HL-60 (cell line): ENCODE results near the gene DARS1.

Experiments used
- DNase-seq, 2 experiments: peaks; one replicate each; pipeline ENCODE4 v3.0.0-alpha.2; 2010 to 2020; ENCODE audit warnings: low read depth in 1 of 2, low spot score in 1 of 2
- H3K27ac ChIP-seq: fragments of 250-450 bp; sonication (Bioruptor Pico); replicated peaks from 2 replicates; pipeline ENCODE4 v1.5.1; 2020; ENCODE audit warnings: mild to moderate bottlenecking, moderate library complexity
- H3K27me3 ChIP-seq: fragments of 250-450 bp; sonication (Bioruptor Pico); 2 replicates; pipeline ENCODE4 v1.5.1; 2021; ENCODE audit warnings: mild to moderate bottlenecking, moderate library complexity; ENCODE audit not compliant: insufficient read depth, poor library complexity, severe bottlenecking
- H3K4me3 ChIP-seq: replicated peaks from 2 replicates; pipeline ENCODE4 v1.5.1; 2011; ENCODE audit warnings: mild to moderate bottlenecking, control low read depth, low read length; ENCODE audit not compliant: insufficient read depth
- GABPA ChIP-seq: IDR thresholded peaks from 2 replicates; pipeline ENCODE4 v1.6.1; 2012; ENCODE audit warnings: low read depth
- POLR2AphosphoS5 ChIP-seq: IDR thresholded peaks from 2 replicates; pipeline ENCODE4 v1.6.1; 2012; ENCODE audit warnings: low read depth
- SPI1 ChIP-seq: IDR thresholded peaks from 2 replicates; pipeline ENCODE4 v1.6.1; 2012; ENCODE audit warnings: low read depth, mild to moderate bottlenecking, borderline replicate concordance
- TF ChIP-seq, protein P1 (sequence below): IDR thresholded peaks from 2 replicates; pipeline ENCODE4 v1.6.1; 2012; ENCODE audit warnings: low read depth; ENCODE audit not compliant: insufficient replicate concordance
- TF ChIP-seq, protein P2 (sequence below): IDR thresholded peaks from one replicate; pipeline ENCODE4 v1.5.1; 2011; ENCODE audit warnings: low read length, control low read depth, inconsistent platforms; ENCODE audit not compliant: insufficient read depth

Gene DARS1

DNA sequence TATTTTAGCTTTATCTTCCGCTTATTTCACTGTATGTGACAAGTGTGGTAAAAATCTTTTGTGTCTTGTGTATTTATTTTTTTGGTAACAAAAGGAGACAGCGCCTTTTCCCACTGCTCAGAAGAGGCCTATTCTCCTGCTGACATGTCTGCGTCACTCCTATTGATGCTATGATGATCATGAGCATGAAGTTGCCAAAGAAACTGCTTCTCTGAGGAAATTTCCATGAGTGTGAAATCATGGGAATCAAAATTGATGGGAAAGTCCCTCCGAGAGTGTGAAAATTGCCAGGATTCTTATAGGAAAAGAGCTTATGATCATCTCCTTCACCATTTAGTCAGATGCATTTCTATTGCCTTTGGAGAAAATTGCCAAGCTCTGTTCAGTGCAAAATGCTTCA lies 36.5 kb upstream of the DARS1 start:
- TF ChIP-seq GABPA: no peak
- TF ChIP-seq POLR2AphosphoS5: no peak
- TF ChIP-seq, protein P1, sequence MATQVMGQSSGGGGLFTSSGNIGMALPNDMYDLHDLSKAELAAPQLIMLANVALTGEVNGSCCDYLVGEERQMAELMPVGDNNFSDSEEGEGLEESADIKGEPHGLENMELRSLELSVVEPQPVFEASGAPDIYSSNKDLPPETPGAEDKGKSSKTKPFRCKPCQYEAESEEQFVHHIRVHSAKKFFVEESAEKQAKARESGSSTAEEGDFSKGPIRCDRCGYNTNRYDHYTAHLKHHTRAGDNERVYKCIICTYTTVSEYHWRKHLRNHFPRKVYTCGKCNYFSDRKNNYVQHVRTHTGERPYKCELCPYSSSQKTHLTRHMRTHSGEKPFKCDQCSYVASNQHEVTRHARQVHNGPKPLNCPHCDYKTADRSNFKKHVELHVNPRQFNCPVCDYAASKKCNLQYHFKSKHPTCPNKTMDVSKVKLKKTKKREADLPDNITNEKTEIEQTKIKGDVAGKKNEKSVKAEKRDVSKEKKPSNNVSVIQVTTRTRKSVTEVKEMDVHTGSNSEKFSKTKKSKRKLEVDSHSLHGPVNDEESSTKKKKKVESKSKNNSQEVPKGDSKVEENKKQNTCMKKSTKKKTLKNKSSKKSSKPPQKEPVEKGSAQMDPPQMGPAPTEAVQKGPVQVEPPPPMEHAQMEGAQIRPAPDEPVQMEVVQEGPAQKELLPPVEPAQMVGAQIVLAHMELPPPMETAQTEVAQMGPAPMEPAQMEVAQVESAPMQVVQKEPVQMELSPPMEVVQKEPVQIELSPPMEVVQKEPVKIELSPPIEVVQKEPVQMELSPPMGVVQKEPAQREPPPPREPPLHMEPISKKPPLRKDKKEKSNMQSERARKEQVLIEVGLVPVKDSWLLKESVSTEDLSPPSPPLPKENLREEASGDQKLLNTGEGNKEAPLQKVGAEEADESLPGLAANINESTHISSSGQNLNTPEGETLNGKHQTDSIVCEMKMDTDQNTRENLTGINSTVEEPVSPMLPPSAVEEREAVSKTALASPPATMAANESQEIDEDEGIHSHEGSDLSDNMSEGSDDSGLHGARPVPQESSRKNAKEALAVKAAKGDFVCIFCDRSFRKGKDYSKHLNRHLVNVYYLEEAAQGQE: no peak
- TF ChIP-seq, protein P2, sequence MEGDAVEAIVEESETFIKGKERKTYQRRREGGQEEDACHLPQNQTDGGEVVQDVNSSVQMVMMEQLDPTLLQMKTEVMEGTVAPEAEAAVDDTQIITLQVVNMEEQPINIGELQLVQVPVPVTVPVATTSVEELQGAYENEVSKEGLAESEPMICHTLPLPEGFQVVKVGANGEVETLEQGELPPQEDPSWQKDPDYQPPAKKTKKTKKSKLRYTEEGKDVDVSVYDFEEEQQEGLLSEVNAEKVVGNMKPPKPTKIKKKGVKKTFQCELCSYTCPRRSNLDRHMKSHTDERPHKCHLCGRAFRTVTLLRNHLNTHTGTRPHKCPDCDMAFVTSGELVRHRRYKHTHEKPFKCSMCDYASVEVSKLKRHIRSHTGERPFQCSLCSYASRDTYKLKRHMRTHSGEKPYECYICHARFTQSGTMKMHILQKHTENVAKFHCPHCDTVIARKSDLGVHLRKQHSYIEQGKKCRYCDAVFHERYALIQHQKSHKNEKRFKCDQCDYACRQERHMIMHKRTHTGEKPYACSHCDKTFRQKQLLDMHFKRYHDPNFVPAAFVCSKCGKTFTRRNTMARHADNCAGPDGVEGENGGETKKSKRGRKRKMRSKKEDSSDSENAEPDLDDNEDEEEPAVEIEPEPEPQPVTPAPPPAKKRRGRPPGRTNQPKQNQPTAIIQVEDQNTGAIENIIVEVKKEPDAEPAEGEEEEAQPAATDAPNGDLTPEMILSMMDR: no peak
- TF ChIP-seq SPI1: no peak
- Histone ChIP-seq H3K27me3 (no peaks in the 10 kb centered on the region), H3K27ac (peak overlapping the region; percentile 72), H3K4me3 (no peak overlapping the region)
- DNase-seq: no peak

DNA sequence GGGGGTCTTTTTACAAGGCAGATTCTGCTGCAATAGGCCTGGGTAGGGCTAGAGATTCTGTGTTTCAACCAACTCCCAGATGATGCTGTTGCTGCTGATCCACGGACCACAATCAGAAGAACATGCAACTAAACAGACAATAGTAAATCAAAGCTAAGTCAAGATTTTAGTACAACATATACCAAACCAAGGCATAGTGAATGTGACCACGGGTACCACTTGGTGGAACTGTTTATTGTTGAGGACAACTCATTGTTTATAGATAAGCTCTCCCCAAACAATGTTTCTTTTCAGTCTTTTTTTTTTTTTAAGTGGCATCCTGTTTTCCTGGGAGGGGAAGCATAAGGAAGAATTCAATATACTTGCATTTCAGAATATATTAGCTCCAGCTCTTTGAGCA lies 36.0 kb upstream of the DARS1 start:
- TF ChIP-seq GABPA (no peak), POLR2AphosphoS5 (no peak), SPI1 (no peak)
- TF ChIP-seq, protein P1: no peak
- TF ChIP-seq, protein P2: no peak
- peak overlapping the region; percentile 72; the same call in 1 of the 2 replicates for H3K27ac ChIP-seq

DNA sequence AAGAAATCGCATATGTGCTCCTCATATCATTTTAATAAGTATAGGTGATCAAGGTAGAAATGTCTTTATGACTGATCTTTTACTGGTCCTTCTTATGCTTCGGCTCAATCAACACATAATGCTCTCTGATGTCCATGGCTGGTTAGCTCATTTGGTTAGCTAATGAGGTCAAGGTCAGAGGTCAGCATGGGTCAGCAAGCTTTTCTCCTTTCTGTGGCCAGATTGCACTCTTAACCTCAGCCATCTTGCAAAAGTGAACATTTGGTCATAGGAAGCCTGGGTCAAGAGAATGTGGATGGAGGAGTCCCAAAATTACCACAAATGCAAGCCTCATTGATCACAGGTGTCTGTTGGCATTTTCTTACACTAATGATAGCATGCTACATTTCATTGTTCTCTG lies 35.4 kb upstream of the DARS1 start:
- Histone ChIP-seq H3K27me3 (no peaks in the 10 kb centered on the region), H3K4me3 (no peak overlapping the region), H3K27ac (peak overlapping the region; percentile 8; the same call in 1 of the 2 replicates)
- DNase-seq: no peak
- TF ChIP-seq GABPA (no peak), SPI1 (no peak), POLR2AphosphoS5 (no peak)
- TF ChIP-seq, protein P2: no peak
- TF ChIP-seq, protein P1: no peak

More for the DNA sequence above, 36.0 kb upstream of the DARS1 start:
- no peak for DNase-seq
- H3K4me3 ChIP-seq: no peak overlapping the region
- H3K27me3 ChIP-seq: no peaks in the 10 kb centered on the region
